Measurements from ENCODE around the gene FBN1. TPM values are rescaled to one million over a fixed set of nuclear protein-coding genes. Genes with fewer than 3 reads are reported as not detected.

The FBN1 gene
- total and polyA plus RNA-seq, 7 donors = 1.2 to 173 (median 57.0) TPM

DNA sequence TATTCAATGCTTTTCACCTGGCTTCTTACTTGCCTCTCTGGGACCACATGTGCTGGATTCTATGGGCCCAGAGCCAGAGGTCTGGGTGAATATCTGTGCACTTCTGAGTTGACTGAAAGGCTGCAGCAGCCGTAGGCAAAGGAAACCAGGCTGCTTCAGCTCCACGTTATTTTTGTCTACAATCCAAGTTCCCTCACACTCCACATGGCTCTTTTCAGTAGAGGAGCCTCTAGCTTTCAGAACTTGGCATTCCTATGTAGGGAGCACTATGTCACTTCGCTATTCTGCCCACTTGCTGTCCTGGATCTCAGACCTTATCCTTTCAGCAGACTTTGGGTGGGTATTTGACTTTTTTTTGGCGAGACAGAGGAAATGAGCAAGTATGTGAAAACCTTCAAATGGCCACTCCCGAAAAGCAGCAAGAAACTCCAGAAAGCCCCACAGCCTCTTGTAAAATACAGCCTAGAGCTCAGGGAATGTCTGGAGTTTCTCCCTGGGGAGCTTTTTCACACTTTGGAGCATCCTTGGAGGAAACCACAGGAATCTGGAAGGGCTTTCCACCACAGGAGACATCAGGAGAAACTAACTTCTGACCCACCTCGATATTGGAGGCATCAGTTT is 233.4 kb downstream of the FBN1 start:
- intact Hi-C loops (cut with DNase I) = loop anchor here (10.0 kb wide), 1 partner anchor 233 kb away; the partner anchor contains the start of gene FBN1
- Histone ChIP-seq H3K27ac (peak overlapping the region in 3 of 4 donors; percentile 40 to 66 (median 55)), H3K4me1 (peaks cover 0 to 12% (median 0%) of the 10 kb centered on the region in 4 donors), H3K4me3 (no peak overlapping the region), H3K36me3 (peaks cover 0 to 18% (median 0%) of the 10 kb centered on the region in 4 donors), H3K9me3 (no peaks in the 10 kb centered on the region), H3K27me3 (no peaks in the 10 kb centered on the region)
- DNase-seq = no peak
- WGBS, 2 donors = 82 to 86% methylated on average over 6 of the region's 6 CpGs
- TF ChIP-seq EP300 (IDR thresholded peaks at IDR 0.05) = no peak
- TF ChIP-seq, protein P1, sequence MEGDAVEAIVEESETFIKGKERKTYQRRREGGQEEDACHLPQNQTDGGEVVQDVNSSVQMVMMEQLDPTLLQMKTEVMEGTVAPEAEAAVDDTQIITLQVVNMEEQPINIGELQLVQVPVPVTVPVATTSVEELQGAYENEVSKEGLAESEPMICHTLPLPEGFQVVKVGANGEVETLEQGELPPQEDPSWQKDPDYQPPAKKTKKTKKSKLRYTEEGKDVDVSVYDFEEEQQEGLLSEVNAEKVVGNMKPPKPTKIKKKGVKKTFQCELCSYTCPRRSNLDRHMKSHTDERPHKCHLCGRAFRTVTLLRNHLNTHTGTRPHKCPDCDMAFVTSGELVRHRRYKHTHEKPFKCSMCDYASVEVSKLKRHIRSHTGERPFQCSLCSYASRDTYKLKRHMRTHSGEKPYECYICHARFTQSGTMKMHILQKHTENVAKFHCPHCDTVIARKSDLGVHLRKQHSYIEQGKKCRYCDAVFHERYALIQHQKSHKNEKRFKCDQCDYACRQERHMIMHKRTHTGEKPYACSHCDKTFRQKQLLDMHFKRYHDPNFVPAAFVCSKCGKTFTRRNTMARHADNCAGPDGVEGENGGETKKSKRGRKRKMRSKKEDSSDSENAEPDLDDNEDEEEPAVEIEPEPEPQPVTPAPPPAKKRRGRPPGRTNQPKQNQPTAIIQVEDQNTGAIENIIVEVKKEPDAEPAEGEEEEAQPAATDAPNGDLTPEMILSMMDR (IDR thresholded peaks at IDR 0.05) = no peak
- TF ChIP-seq POLR2A (IDR thresholded peaks at IDR 0.05) = no peak
- TF ChIP-seq POLR2AphosphoS5 (IDR thresholded peaks at IDR 0.05) = no peak

DNA sequence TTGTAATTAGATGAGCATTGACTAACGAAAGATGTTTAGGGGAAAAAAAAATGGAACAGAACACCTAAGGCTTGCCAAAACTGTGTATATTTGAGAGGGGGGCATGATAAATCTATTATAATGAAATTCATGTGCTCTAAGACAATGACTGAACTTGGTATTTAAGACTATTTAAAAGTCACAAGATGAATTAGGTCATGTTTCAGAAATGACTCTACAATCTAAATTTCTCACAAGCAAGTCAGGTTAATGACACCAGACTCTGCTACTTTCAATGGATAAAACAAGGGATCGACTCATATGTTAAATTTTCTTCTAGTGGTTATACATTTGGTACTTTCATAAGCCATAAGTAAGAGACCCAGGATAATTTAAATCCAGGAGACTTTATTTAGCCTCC is 235.9 kb downstream of the FBN1 start:
- peaks cover 0 to 12% (median 0%) of the 10 kb centered on the region in 4 donors for H3K4me1 ChIP-seq
- intact Hi-C loops (cut with DNase I) = loop anchor here (10.0 kb wide), 1 partner anchor 235 kb away; the partner anchor contains the start of gene FBN1
- TF ChIP-seq POLR2A (IDR thresholded peaks at IDR 0.05) (no peak), EP300 (IDR thresholded peaks at IDR 0.05) (no peak), POLR2AphosphoS5 (IDR thresholded peaks at IDR 0.05) (no peak)
- TF ChIP-seq, protein P1 (IDR thresholded peaks at IDR 0.05) = no peak
- no peak overlapping the region for H3K4me3 ChIP-seq
- H3K27me3 ChIP-seq = no peaks in the 10 kb centered on the region
- H3K36me3 ChIP-seq = peaks cover 0 to 18% (median 0%) of the 10 kb centered on the region in 4 donors
- H3K27ac ChIP-seq = peak overlapping the region in 2 of 4 donors; percentile 8 to 23
- no peaks in the 10 kb centered on the region for H3K9me3 ChIP-seq
- whole genome bisulfite sequencing, 2 donors = 87 to 93% methylated on average over 2 of the region's 2 CpGs
- DNase-seq = no peak

DNA sequence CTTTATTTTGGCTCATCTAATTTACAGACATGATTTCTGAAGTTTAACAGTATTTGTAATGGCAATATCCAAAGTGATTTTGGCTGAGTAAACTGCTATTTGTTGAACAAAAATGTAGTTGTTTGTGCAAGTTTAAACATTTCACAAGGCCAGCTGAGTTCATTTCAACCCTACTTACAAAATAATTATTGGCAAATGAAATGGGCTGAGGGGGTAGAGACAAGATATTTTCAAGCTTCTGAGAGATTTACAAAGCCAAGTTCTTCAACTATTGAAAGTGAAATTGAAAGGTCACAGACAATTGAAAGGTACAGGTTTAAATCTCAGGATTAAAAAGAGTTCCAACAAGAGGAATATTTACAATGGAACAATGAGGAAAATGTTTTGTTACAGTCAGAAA is 237.2 kb downstream of the FBN1 start:
- intact Hi-C loops (cut with DNase I) = no loop called here
- TF ChIP-seq POLR2AphosphoS5 (IDR thresholded peaks at IDR 0.05) (peak in 1 of 4 donors; percentile 10), EP300 (IDR thresholded peaks at IDR 0.05) (no peak), POLR2A (IDR thresholded peaks at IDR 0.05) (no peak)
- TF ChIP-seq, protein P1 (IDR thresholded peaks at IDR 0.05) = no peak
- Histone ChIP-seq H3K4me1 (peaks cover 0 to 12% (median 0%) of the 10 kb centered on the region in 4 donors), H3K27me3 (no peaks in the 10 kb centered on the region), H3K27ac (peak overlapping the region in 3 of 4 donors; percentile 5 to 22 (median 13)), H3K9me3 (no peaks in the 10 kb centered on the region), H3K36me3 (peaks cover 0 to 18% (median 0%) of the 10 kb centered on the region in 4 donors), H3K4me3 (no peak overlapping the region)
- no peak for DNase-seq

DNA sequence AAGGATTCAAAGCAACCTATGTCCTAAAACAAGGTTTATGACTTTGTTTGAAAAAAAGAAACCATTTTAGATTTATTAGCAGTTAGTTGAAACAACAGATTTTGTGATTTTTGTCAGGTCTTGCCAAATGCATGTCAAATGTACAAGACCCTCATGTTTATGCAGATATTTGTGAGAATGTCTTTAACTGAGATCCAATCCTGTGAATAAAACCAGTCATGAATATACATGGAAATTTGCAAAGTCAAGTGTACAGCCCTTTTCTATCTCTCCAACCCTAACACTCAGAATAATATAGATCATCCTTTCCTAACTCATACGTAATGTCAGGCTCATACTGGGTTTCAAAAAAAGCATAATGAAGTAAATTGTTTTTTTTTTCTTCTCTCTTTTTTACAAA is 237.9 kb downstream of the FBN1 start:
- WGBS, 2 donors = 86 to 91% methylated on average over 1 of the region's 1 CpG
- peaks cover 0 to 18% (median 0%) of the 10 kb centered on the region in 4 donors for H3K36me3 ChIP-seq
- no peak for DNase-seq
- intact Hi-C loops (cut with DNase I) = no loop called here
- no peaks in the 10 kb centered on the region for H3K9me3 ChIP-seq
- no peaks in the 10 kb centered on the region for H3K27me3 ChIP-seq
- peaks cover 0 to 12% (median 0%) of the 10 kb centered on the region in 4 donors for H3K4me1 ChIP-seq
- TF ChIP-seq, protein P1 (IDR thresholded peaks at IDR 0.05) = no peak
- TF ChIP-seq POLR2A (IDR thresholded peaks at IDR 0.05) = no peak
- no peak for TF ChIP-seq POLR2AphosphoS5 (IDR thresholded peaks at IDR 0.05)
- no peak for TF ChIP-seq EP300 (IDR thresholded peaks at IDR 0.05)
- peak overlapping the region in 2 of 4 donors; percentile 3 to 13 for H3K27ac ChIP-seq
- no peak overlapping the region for H3K4me3 ChIP-seq

Data from sigmoid colon (tissue), 7 donors.